GM10266 (cell line): Measurements from ENCODE around the gene PTPN6.

Experiments used
- DNase-seq: peaks from one replicate; pipeline ENCODE4 v3.0.0; 2012; ENCODE audit errors: extremely low spot score
- TF ChIP-seq, protein P1 (sequence below): IDR thresholded peaks from 2 replicates; pipeline ENCODE4 v1.5.1; 2012; ENCODE audit warnings: mild to moderate bottlenecking, low read depth; ENCODE audit not compliant: control insufficient read depth, insufficient read depth; ENCODE audit errors: missing control alignments

The PTPN6 gene

DNA sequence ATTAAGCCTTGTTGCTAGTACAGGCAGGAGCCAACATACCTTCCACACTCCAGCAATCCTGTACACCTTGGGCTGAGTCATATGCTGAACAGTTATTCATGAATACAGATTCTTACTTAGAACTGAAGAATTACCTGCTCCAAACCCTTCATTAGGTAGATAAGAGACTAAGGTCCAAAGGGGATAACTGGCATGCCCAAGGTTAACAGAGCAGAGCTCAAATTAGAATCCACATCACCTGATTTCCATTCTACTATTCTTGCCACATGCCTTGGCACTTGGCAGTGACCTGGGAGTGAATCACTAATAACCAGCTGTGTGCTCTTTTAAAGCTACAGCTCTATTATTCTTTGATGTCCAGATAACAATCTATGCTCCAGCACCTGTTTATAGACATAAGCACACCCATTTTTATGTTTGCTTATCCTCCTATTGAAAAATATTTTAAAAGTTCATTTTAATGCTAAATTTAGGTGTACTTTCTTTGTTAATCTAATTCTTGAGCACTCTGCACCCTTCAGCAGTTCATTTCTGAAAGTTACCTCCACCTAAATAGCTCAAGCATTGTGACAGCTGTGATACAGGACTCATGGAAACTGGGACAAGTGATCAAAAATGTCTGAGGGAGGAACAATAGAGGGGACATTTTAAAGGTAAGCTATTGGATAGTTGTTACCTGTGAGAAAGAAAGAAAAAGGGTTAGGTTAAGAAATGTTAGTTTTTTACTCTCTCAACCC, 47.7 kb downstream of the PTPN6 start:
- DNase-seq = no peak
- TF ChIP-seq, protein P1, sequence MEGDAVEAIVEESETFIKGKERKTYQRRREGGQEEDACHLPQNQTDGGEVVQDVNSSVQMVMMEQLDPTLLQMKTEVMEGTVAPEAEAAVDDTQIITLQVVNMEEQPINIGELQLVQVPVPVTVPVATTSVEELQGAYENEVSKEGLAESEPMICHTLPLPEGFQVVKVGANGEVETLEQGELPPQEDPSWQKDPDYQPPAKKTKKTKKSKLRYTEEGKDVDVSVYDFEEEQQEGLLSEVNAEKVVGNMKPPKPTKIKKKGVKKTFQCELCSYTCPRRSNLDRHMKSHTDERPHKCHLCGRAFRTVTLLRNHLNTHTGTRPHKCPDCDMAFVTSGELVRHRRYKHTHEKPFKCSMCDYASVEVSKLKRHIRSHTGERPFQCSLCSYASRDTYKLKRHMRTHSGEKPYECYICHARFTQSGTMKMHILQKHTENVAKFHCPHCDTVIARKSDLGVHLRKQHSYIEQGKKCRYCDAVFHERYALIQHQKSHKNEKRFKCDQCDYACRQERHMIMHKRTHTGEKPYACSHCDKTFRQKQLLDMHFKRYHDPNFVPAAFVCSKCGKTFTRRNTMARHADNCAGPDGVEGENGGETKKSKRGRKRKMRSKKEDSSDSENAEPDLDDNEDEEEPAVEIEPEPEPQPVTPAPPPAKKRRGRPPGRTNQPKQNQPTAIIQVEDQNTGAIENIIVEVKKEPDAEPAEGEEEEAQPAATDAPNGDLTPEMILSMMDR = no peak

DNA sequence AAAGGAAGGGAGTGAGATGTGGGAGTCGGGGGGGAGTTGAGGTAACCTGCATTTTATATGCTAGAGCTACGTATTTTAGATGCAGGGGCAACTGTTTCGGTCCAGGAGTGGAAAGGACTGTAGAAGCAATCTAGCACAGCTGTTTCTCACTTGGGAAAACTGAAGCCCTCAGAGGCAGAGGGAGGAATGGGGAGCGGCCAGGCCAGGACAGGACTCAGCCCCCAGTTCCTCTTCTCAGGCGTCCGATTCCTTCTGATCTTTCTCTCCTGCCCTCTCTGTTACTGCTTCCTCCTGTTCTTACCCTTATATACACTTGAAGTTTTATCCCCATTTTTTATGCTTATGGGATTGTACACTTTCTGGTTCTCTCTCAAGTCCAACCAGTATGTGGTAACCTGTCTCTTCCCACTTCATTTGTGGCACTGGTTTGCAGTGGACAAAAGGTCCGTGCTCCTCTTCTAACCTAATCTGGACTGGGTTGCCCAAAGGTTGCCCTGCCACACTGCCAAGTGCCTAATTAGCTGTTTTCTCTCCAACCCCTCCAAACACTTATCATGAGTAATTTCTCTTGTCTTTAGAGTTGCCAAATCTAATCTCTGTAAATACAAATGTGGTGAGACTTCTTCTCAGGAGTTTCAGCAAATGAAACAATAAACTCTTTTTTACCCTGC, 50.9 kb downstream of the PTPN6 start:
- DNase-seq = no peak
- TF ChIP-seq, protein P1 = no peak

DNA sequence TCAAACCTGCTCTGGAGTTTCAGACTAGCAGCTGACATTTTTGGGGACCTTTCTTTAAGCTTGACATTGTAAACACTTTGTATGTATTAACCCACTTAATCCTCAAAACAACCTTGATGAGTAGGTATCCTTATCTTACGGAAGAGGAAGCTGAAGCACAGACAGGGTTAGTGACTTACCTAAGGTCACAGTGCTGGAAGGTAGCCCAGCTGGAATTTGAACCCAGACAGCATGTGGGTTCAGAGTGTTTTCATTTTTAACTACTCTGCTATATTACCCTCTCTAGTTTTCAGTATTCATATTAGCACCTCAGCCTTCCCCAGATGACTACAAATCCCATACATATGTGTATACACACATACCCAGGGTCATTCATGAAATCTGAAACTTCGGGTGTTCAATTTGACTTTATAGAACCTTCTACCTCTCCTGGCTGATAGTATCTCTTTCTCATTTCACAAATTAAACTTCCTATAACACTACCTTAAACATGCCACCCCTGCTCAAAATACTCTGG, 53.2 kb downstream of the PTPN6 start:
- TF ChIP-seq, protein P1 = no peak
- DNase-seq = no peak

DNA sequence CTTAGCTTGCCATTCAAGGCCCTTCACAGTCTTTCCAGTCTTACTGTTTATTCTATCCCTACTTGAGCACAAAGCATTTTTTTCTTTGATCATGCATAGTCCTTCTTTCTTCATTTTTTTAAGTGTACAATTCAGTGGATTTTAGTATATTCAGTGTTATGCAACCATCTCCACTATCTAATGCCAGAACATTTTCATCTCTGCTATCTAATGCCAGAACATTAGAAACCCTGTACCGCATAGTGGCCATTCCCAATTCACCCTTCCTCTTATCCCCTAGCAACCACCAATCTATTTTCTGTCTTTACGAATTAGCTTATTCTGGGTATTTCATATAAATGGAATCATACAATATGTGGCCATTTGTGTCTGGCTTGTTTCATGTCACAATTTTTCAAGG, 53.7 kb downstream of the PTPN6 start:
- TF ChIP-seq, protein P1 = no peak
- DNase-seq = no peak

DNA sequence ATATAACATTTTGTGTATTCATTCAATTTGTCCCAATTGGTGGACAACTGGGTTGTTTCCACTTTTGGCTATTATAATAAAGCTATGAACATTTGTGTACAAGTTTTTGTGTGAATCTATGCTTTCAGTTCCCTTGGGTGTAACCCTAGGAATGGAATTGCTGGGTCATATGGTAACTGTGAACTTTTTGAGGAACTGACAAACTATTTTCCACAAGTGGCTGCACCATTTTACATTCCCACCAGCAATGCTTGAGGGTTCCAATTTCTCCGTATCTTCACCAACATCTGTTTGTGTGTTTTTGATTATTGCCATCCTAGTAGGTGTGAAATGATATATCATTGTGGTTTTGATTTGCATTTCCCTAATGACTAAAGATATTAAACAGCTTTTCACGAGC, 54.2 kb downstream of the PTPN6 start:
- no peak for DNase-seq
- TF ChIP-seq, protein P1 = no peak

DNA sequence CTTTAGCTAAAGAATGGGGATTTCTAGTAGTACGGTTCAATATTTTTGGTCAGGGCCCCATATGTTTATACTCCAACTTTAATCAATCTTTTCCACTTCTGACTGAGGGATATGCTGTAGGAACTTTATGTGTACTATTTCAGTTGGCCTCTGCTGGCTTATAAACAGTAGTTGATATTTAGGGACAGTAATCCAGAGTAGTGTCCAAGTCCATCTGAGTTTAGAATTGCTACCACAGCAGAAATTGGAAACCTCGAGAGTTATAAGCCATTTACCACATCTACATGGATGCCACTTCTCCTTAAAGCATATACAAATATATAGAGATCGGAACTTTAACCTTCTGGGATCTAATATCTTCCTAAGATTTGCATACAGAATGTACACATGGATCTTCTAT, 55.5 kb downstream of the PTPN6 start:
- TF ChIP-seq, protein P1 = no peak

DNA sequence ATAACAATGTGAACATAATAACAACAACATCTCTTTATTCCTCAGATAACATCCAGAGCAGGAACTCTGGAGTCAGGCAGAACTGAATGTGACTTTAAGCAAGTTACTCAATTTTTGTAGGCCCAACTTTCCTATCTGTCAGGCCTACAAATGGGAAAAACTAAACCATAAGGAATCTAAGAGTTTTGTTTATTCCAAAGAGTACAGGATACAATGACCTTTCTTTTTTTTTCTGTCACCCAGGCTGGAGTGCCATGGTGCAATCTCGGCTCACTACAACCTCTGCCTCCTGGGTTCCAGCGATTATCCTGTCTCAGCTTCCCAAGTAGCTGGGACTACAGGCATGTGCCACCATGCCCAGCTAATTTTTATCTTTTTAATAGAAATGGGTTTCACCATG, 57.7 kb downstream of the PTPN6 start:
- TF ChIP-seq, protein P1 = no peak
- DNase-seq = no peak

More for the DNA sequence above, 55.5 kb downstream of the PTPN6 start:
- DNase-seq = no peak
